D341Med (cell line): ENCODE measurements around the gene IFNA8.
"Not testable (repeated sequence)": the region's sequence is repeated elsewhere in the genome, so short reads cannot be mapped to it uniquely, and the experiment has no call there.

Experiments used
- DNase-seq: peaks from one replicate; pipeline ENCODE4 v3.0.0; 2012; ENCODE audit warnings: low spot score

The IFNA8 gene

DNA sequence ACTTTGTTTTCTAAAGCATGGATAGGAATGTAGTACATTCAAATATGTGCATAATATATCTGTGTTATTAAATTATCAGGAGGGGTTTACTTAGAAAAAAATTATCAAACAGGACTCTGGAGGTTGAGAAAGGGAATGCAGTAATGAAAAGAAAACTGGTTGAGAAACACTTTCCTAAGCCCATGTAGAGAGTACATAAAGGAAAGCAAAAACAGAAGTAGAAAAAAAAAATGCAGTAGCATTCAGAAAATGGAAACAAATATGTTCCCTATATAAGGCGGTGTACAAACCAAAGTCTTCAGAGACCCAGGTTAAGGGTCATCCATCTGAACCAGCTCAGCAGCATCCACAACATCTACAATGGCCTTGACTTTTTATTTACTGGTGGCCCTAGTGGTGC lies at the start of gene IFNA8:
Gene IFNA8, plus strand, starts transcription at position 301 of the 400 bp plus-strand sequence. Its CDS starts 60 bp downstream, at position 361.
- no peak for DNase-seq

DNA sequence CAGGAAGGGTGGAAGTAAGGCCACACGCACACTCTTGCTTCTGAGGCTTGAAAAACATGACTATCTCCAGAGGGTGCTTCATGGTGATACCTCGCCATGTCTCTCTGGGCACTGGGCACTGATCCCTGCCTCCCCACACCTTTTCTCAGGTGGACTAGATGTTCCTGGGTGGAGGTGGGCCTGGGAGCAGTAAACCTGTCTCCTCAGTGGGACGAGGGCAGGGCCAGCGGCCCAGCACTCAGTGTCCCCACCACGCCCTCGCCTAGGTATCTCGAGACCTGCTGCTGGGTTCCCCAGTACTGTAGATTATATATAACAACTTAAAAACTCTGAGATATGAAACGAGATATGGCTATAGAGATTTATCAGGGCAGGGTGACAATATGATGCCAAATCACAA lies 46.6 kb upstream of the IFNA8 start:
- no peak for DNase-seq

DNA sequence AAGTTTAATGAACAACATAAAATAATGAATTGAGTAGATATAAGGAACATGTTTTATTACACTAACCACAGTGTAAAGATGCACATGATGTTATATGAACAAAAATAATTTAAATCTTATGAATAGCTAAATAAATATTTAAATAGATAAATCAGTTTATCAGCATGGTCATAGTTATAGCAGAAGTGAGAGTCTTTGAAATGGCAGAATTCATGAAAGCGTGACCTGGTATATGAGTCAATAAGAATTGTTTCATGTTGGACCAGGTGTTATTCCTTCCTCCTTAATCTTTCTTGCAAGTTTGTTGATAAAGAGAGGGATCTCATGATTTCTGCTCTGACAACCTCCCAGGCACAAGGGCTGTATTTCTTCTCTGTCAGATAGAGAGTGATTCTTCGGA lies 41.7 kb upstream of the IFNA8 start:
- not testable (repeated sequence) for DNase-seq

DNA sequence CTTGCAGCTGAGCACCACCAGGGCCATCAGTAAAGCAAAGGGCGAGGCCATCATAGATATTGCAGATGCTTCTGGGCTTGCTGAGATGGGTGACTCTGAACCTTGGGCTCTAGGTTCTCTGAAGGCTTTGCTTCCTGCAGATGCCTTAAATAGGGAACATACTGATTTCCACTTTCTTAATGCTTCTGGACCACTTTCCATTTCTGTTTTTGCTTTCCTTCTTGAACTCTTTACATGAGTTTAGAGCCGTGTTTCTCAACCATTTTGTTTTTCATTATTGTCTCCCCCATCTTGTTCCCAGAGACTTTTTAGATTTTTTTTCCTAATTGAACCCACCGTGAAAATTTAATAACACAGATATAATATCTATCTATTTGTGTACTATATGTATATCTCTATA lies 41.0 kb upstream of the IFNA8 start, which contains the start of gene IFNA13:
Gene IFNA13, minus strand, starts transcription at position 101 of the 400 bp plus-strand sequence. Its CDS starts 47 bp downstream, at position 54.
- no peak for DNase-seq

DNA sequence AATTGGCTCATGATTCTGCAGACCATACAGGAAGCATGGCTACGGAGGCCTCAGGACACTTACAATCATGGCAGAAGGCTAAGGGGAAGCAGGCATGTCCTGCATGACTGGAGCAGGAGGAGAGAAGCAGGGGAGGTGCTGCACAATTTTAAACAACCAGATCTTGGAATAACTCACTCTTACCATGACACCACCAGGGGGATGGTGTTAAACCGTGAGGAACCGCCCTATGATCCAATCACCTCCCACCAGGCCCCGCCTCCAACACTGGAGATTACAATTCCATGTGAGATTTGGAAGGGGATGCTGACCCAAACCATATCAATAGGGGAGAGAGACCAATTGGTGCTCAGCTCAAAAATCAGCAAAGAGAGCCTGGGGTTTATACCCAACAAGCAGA lies 37.5 kb upstream of the IFNA8 start:
- not testable (repeated sequence) for DNase-seq

DNA sequence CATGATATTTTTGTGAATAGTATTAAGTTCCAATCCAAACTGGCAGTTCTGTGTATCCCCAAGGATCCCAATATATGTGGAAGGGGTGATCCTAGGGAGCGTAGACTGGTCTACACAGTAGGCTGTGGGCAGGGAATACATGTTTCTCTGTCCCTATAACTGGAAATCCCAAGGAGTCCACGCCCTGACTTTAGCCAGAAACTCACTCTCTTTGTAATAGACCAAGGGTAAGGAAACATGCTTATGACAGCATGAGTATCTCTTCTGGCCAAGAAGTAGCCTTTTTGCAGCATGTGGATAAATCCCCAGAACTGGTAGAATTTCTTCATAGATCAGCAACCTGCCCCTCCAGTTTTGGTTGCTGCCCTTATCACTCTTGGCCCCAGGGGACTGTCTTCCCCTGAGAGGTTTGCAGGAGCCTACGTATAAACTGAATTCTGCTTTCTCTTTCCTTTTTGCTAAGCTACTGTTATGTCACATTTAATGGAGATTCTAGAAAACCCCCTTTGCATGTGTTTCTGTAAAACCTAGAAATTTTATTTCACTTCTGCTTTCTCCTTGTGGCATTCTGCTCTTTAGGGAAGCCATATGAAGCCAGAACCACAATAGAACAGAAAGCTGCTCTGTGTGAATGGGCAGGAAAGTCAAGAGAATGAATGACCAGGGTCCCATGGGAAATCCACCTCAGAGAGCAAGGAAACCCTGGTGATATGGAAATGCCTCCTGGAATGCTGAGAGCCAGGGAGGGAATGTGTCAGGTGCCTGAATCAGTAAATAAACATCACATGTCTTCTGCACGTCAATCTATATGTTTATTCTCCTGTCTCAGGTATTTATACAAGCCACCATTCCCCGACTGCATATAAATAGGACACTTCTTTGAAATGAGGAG lies 27.2 kb upstream of the IFNA8 start:
- DNase-seq: no peak

DNA sequence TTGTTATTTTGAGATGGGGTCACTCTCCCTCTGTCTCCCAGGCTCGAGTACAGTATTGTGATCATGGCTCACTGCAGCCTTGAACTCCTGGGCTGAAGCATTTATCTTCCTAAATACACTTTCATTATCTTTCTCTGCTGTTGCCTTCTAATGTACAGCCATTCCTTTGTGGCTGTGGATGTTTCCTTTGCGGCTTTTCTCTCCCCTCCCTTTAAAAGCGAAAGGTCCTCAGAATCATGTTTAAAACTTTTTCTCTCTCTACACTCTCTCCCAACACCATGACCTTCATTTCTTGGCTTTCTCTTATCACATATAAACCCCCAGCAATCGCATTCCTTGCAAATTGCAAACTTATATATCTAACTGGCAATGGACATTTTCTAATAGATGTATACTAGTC lies 25.3 kb upstream of the IFNA8 start:
- DNase-seq: no peak

DNA sequence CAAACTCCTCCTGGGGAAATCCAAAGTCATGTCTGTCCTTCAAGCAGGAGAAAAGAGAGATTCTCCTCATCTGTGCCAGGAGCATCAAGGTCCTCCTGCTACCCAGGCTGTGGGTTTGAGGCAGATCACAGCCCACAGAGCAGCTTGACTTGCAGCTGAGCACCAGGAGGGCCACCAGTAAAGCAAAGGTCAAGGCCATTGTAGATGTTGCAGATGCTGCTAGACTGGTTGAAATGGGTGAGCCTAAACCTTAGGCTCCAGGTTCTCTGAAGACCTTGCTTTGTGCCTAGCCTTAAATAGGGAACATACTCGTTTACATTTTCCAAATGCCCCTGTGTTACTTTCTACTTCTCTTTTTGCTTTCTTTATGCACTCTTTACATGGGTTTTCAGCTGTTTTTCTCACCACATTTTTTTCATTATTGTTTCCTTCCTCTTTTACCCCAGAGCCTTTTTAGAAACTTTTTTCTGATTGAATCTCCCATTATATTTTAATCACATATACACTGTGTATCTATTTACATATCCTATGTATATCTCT lies 23.7 kb upstream of the IFNA8 start, which contains the start of gene IFNA2:
Gene IFNA2, minus strand, starts transcription at position 268 of the 540 bp plus-strand sequence. Its CDS starts 69 bp downstream, at position 199.
- no peak for DNase-seq

DNA sequence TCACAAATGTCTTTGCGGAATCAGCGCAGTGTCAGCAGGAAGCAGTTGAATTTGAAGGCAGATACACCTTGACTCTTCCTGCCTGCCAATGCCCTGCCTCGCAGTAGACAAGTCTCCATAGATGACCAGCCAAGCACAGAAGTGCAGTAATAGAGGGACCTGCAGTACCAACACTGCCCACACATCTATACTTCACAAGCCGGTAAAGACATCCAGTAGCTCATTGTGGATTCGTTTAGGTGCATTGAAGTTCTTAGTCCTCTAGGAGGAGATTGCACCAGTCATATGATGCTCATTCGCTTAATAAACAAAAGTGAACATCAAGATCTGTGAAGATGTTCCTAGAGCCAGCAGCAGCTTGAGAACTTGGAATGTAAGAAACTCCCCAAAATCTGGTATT lies 16.6 kb upstream of the IFNA8 start:
- peak; percentile 30 for DNase-seq

DNA sequence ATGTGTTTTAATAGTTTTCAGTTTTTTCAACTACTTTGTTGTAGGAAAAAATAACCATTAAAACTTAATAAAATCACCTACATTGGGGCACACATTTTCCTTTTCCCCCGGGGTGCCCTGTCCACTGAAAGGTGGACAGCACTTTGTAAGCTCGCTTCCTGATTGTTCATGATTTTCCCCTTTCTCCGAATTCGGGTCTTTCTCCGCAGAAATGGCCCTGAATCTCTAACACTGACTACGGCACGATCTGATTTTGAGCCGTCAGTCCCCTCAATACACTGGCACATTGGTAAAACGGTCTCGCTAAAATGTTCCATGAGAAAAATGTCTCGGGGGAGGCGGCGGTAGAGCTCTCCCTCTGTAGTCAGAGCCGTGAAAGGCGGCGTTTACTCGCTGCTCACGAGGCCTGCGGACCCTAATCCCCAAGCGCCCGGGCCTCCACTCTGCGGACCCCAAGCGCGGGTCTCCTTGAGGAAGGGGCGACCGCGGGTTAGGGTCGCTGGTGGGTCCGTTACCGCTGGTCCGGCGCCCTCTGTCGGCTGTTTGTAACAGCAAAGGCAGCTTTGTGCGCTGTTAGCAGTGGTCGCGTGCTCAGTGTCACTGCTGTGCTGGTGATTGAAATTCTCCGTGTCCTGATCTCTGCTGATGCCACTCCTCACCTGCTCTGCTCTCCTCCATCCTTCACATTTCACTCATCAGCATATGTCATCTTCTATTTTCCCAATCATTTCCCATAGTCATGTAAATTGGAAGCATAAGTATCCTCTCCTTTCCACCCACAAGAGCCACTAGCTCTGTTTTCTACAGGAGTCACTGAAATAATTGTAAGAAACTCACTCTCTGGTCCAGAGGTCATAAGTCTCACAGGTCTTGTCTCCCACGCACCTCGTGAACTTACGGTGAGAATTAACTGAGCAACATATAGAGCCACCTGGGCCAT lies 12.9 kb upstream of the IFNA8 start:
- peak; percentile 67 for DNase-seq

DNA sequence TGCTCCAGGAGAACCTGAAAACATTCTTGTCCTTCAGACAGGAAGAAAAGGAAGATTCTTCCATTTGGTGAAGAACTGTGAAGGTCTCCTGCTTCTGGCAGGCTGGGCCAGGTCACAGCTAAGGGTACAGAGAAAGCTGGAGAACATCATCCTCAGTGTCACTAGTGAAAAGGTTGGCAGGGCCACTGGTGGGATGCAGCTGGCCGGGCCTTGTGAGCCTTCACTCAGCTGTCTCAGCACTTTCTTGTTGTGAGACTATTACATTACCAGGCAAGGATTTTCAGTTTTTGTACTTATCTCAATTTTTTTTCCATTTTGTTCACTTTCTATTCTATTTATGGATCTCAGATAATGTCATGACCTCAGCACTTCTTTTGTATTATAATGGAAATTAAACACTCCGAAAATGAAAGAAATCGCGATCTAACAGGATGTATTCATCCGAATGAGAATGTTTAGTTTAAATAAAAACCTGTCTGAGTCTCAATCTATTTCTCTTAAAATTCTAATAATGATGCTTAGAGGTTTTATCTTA lies 9.9 kb upstream of the IFNA8 start:
- no peak for DNase-seq

DNA sequence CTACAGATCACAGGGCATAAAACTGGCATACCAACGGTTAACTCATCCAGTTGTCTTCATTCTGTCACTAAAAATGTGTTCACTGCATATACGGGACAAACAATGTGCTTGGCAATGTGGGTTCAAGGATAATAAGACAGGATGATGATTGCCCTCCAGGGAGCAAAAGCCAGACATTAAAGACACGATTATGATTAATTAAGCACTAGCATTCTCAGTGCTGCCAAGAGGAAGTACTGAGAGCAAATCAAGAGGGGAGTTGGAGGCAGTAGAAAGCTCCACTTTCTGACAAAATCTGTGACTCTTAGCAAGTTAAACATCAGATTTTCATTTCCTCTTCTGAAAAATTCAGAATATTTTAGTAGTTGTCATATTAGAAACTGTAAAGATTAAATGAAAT lies 9.0 kb upstream of the IFNA8 start:
- DNase-seq: no peak

DNA sequence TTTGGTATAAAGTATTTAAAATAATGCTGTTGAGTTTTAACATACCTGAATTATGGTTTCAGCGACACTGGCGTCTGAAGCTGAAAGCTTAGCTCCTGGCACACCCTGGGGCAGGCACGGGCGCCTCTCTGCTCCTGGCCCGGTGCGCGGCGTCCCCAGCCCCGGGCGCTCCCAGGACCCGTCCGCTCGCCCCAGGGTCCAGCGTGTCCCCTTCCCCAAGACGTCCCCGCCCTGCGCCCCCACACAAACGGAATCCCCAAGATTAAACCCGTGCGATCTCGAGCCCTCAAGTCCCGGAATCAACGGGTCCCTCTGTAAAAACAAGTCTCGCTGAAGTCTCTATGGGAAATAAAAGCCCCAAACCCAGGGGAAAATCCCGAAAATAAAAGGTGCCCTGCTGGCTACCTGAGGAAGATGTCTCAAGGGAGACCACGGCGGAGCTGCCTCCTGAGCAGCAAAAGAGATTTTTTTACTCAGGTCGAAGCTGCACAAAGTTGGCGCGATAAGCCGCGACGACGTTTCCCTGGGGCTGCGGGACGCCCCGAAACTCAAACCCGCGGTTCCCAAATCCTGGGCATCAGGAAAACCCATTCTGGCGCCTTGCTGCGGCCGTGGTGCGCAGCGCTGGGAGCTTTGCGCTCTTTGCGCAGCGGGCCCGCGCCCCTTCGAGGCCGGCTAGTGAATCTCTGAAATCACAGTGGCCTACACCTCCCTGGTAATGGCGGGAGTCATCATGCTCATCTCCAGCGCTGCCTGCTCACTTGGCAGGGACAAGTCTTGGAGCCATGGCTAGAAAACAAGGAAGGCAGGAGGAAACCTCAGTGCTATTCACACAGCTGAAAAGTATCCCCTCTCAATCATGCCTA lies 6.3 kb upstream of the IFNA8 start:
- peak; percentile 50 for DNase-seq

DNA sequence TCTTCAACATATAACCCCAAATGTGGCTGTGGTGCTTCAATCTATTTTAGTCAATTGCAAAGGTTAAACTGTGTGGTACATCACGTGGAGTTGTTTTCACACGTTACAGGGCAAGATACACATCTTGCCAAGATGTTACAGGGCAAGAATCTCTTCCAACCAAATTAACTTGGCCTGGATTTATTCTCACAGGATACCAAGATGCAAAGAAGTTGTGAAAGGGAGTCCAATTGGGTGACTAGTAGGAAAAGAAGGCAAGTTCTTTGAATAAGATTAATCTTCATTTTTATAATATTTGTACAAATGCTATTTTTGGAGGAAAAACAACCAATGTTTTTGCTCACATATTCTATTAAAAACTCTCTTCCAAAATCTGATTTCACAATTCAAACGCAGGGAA lies 4.8 kb upstream of the IFNA8 start:
- DNase-seq: no peak

DNA sequence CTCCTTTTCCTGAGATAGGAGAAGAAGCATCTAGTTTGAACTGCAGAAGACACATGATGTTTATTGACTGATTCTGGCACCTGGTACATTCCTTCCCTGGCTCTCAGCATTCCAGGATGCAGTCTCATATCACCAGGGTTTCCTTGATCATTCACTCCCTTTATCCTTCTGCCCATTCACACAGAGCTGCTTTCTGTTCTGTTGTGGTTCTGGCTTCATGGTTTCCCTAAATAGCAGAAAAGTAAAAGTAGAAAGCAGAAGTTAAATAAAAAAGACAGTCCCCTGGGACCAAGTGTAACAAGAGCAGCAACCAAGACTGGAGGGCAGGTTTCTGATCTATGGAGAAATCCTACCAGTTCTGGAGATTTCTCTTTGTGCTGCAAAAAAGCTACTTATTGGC lies 3.2 kb downstream of the IFNA8 start:
- DNase-seq: no peak

DNA sequence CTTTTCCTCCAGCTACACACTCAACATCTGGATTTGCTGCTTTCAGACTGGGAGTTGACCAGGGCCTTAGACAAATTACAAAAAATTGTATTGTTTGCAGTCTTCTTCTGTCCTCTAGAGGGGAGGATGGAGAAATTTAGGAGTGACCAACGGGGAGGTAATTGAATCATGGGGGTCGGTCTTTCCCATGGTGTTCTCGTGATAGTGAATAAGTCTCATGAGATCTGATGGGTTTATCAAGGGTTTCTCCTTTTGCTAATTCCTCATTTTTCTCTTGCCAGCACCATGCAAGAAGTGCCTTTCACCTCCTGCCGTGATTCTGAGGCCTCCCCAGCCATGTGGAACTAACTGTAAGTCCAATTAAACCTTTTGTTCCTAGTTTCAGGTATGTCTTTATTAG lies 4.2 kb downstream of the IFNA8 start:
- DNase-seq: no peak

DNA sequence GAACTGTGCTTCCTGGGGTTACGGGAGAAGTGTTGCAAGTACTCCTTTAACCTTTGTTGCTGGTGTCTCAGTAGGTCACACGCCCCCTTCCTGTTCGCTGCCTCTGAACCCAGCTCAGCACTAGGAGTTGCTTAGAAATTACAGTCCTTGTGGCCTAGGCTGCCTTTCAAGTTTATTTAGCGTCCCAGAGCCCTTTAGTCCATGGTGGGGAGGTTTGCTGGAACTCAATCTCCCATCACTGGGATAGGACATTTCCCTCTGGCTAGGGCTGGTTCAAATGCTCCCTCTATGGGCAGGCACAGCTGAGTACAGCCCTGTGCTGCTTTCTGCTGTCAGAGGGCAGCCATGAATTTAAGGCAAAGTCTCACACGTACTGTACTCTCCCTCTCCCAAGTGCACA lies 4.7 kb downstream of the IFNA8 start:
- DNase-seq: no peak

DNA sequence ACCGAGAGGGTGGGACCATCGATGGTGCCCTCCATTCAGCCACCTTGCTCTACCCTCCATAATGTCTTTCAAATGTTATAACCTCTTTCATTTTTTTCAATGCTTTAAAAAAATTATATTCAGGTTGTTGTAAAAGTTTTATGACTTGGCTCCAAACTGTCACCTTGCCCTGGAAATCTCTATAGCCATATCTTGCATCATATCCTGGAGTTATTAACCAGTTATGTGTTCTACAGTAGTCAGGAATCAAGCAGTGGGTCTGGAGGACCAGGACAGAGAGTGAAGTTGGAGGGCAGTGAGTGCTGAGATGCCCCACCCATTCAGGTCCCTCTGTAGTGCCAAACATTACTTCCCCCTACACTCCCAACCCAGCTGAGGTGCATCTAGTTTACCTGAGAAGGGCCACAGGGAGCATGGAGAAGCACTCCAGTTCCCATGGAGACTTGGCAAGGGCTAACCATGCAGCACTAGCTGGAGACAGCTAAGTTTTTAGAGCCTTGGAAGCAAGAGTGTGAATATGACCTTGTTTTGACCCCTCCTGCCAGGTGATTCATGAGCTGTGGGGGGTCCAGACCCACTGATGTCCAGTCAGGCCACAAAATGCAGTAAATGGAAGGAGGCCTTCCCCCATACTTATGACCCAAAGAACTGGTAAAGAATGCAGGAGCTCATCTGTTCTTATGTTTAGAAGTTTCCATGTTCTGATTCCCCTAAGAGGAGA lies 5.5 kb downstream of the IFNA8 start:
- no peak for DNase-seq

DNA sequence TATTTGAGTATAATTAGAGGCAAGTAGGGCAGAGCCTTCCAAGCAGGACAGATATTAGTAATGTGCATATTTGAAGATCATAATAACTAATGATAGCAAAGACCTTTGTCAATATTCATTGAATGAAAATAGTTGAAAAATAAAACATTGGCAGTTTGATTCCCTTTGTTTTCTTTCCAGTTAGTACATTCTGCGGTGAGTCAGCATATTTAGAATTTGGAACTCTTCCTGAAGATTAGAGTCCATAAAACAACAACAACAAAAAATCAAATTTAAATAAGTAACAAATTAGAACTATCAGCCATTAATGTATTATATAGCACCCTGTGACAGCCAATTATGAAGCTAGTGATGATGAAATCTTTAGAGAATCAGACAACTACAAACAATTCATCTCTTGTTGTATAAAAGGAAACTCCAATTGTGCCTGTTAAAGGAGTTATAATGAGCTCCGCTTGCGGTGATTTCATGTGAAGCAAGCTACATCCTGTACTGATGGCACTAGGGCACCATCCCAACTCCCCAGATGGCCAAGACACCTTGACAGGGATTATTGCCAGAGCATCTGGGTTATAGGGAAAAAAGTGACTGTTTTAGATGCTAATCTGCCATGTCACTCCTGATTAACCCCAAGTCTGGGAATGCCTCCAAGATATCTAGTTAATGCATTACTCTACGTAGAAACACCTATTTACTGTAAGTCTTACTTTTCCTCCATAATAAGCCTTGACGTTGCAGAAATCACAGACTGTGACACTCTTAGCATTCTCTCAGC lies 6.8 kb downstream of the IFNA8 start:
- DNase-seq: peak; percentile 68

DNA sequence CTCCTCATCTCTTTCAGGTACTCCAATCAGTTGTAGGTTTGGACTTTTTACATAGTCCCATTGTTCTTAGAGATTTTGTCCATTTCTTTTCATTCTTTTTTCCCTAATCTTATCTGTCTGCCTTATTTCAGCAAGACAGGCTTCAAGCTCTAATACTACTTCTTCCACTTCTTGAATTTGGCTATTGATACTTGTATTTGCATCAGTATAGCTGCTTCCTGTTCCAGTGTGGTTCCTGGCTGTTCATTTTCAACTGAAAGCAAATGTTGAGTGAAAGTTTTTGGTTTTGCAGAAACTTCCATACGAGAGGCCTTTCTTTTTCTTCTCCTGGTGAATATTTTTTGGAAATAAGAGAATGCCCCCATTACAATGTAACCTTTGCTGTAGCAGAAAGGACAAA lies 19.3 kb downstream of the IFNA8 start:
- DNase-seq: no peak
